Nephron (organoid): ENCODE measurements around the gene PVALB.
"Not testable (repeated sequence)": the region's sequence is repeated elsewhere in the genome, so short reads cannot be mapped to it uniquely, and the experiment has no call there.

Source experiments
- H3K27ac Mint-ChIP-seq, 3 experiments: 2 replicates each; pipeline ENCODE4 v1.8.0; 2020; ENCODE audit warnings: mixed read lengths in 3 of 3, mild to moderate bottlenecking in 2 of 3, moderate library complexity in 1 of 3
- H3K27me3 Mint-ChIP-seq: 2 replicates; pipeline ENCODE4 v1.8.0; 2021; ENCODE audit warnings: low read depth, mild to moderate bottlenecking, moderate library complexity, mixed read lengths
- H3K36me3 Mint-ChIP-seq: 2 replicates; pipeline ENCODE4 v1.8.0; 2020; ENCODE audit warnings: low read depth, mixed read lengths
- H3K4me1 Mint-ChIP-seq: 2 replicates; pipeline ENCODE4 v1.8.0; 2020; ENCODE audit warnings: mixed read lengths
- H3K4me3 Mint-ChIP-seq, 3 experiments: 2 replicates each; pipeline ENCODE4 v1.8.0; 2020; ENCODE audit warnings: mild to moderate bottlenecking in 3 of 3, mixed read lengths in 3 of 3, moderate library complexity in 2 of 3
- H3K9me3 Mint-ChIP-seq: 2 replicates; pipeline ENCODE4 v1.8.0; 2020; ENCODE audit warnings: mixed read lengths
- CTCF ChIP-seq, 3 experiments: fragments of 200-600 bp; sonication (generic); IDR thresholded peaks; one replicate each; pipeline ENCODE4 v1.5.0; 2021; ENCODE audit warnings: antibody characterized with exemption in 3 of 3; ENCODE audit not compliant: unreplicated experiment in 3 of 3

The PVALB gene

GRCh38 chr22:36755316-36755715, 61.5 kb downstream of the PVALB start:
- H3K9me3 Mint-ChIP-seq, result no peaks in the 10 kb centered on the region
- H3K27me3 Mint-ChIP-seq, result peaks cover 22% of the 10 kb centered on the region
- H3K27ac Mint-ChIP-seq, result no peak overlapping the region
- no peak overlapping the region for H3K4me3 Mint-ChIP-seq
- TF ChIP-seq CTCF (IDR thresholded peaks at IDR 0.05; ENCODE audit: unreplicated experiment in 3 of 3), result no peak
- H3K4me1 Mint-ChIP-seq, result no peaks in the 10 kb centered on the region
- H3K36me3 Mint-ChIP-seq, result no peaks in the 10 kb centered on the region

GRCh38 chr22:36754881-36755280, 62.0 kb downstream of the PVALB start:
- H3K27ac Mint-ChIP-seq, H3K4me1 Mint-ChIP-seq, H3K9me3 Mint-ChIP-seq, H3K36me3 Mint-ChIP-seq, H3K4me3 Mint-ChIP-seq: not testable (repeated sequence)
- H3K27me3 Mint-ChIP-seq, result peaks cover 22% of the 10 kb centered on the region

- TF ChIP-seq CTCF (IDR thresholded peaks at IDR 0.05; ENCODE audit: unreplicated experiment in 3 of 3), result no peak
- H3K4me3 Mint-ChIP-seq, result no peak overlapping the region
- no peaks in the 10 kb centered on the region for H3K36me3 Mint-ChIP-seq
- no peaks in the 10 kb centered on the region for H3K9me3 Mint-ChIP-seq
- H3K4me1 Mint-ChIP-seq, result no peaks in the 10 kb centered on the region
- H3K27me3 Mint-ChIP-seq, result peaks cover 22% of the 10 kb centered on the region
- no peak overlapping the region for H3K27ac Mint-ChIP-seq
Observed at GRCh38 chr22:36753916-36754315, 62.9 kb downstream of the PVALB start.

- TF ChIP-seq CTCF (IDR thresholded peaks at IDR 0.05; ENCODE audit: unreplicated experiment in 3 of 3), result no peak
- Mint-ChIP-seq H3K27ac (no peak overlapping the region), H3K36me3 (no peaks in the 10 kb centered on the region)
Observed at GRCh38 chr22:36753120-36753802, 63.6 kb downstream of the PVALB start.

More at GRCh38 chr22:36753120-36753802, 63.6 kb downstream of the PVALB start:
- Mint-ChIP-seq H3K4me3 (no peak overlapping the region), H3K9me3 (no peaks in the 10 kb centered on the region), H3K4me1 (no peaks in the 10 kb centered on the region), H3K27me3 (peaks cover 22% of the 10 kb centered on the region)
